Measurements from ENCODE around the gene DEPP1.

DEPP1 gene

DNA sequence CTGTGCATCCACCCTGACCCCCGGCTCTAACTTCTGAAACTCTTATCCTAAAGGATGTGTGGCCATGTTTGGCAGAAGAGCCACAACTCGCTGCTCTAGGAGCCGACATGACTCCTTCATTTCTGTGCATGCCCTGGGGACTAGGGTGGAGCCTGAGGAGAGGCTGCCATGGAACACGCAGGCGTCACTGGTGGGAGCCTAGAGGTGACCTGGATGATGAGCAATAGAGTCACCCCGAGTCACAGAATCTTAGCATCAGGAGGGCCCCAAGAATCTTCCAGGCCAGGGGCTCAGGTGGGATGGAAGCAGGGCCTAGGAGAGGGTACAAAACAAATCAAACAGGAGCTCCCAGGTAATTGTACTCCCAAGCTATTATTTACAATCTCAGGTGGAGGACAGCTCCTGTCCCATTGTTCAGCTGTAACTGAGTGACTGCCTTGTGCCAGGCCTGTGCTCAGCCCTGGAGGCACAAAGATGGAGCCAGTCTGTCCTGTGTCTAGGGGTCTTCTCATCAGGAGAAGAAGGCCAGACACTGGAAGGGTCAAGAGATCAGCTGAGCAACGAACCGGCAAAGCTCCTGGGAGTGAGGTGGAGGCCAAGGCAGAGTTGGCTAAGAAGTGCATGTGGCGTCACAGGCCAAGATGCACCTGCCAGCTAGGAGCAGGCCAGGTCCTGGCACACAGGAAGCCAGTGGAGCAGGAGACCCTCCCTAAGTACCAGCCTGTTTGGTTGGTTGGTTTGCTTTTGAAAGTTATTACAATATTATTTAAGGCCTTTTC is 16.3 kb upstream of the DEPP1 start:
- Histone ChIP-seq H3K4me1 (ENCODE audit: control insufficient read depth, low read length) (peaks cover 10% of the 10 kb centered on the region), H3K4me2 (ENCODE audit: low read length) (no peak overlapping the region)

GRCh38 chr10:44993922-44994751 is 15.5 kb upstream of the DEPP1 start:
- Histone ChIP-seq H3K4me1 (ENCODE audit: control insufficient read depth, low read length) (peaks cover 6% of the 10 kb centered on the region; the same call in 1 of the 2 replicates), H4K20me1 (ENCODE audit: control insufficient read depth, insufficient read depth, low read depth, low read length) (no peaks in the 10 kb centered on the region), H3K79me2 (ENCODE audit: control insufficient read depth, low read length) (no peaks in the 10 kb centered on the region), H3K27me3 (ENCODE audit: control insufficient read depth, low read length) (no peaks in the 10 kb centered on the region), H3K36me3 (ENCODE audit: control insufficient read depth, low read length) (no peaks in the 10 kb centered on the region), H3K9me3 (ENCODE audit: control insufficient read depth, insufficient read depth, low read length) (no peaks in the 10 kb centered on the region), H3K27ac (ENCODE audit: low read depth, low read length) (no peak overlapping the region), H3K4me3 (ENCODE audit: low read length) (no peak overlapping the region), H3K4me2 (ENCODE audit: low read length) (no peak overlapping the region), H3K9me2 (replicated peaks; ENCODE audit: control insufficient read depth, low read length) (no peaks in the 10 kb centered on the region), H3F3A (ENCODE audit: control insufficient read depth, insufficient read depth) (no peaks in the 10 kb centered on the region)
- TF ChIP-seq EZH2phosphoT487 (IDR thresholded peaks at IDR 0.05; ENCODE audit: borderline replicate concordance, low read length), result no peak
- TF ChIP-seq, protein P1, sequence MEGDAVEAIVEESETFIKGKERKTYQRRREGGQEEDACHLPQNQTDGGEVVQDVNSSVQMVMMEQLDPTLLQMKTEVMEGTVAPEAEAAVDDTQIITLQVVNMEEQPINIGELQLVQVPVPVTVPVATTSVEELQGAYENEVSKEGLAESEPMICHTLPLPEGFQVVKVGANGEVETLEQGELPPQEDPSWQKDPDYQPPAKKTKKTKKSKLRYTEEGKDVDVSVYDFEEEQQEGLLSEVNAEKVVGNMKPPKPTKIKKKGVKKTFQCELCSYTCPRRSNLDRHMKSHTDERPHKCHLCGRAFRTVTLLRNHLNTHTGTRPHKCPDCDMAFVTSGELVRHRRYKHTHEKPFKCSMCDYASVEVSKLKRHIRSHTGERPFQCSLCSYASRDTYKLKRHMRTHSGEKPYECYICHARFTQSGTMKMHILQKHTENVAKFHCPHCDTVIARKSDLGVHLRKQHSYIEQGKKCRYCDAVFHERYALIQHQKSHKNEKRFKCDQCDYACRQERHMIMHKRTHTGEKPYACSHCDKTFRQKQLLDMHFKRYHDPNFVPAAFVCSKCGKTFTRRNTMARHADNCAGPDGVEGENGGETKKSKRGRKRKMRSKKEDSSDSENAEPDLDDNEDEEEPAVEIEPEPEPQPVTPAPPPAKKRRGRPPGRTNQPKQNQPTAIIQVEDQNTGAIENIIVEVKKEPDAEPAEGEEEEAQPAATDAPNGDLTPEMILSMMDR (IDR thresholded peaks at IDR 0.05; ENCODE audit: low read depth, low read length, poor library complexity, severe bottlenecking), result no peak

More for the DNA sequence above, 16.3 kb upstream of the DEPP1 start:
- Histone ChIP-seq H3K9me2 (replicated peaks; ENCODE audit: control insufficient read depth, low read length) (no peaks in the 10 kb centered on the region), H3K9me3 (ENCODE audit: control insufficient read depth, insufficient read depth, low read length) (no peaks in the 10 kb centered on the region), H3K4me3 (ENCODE audit: low read length) (no peak overlapping the region), H3K27ac (ENCODE audit: low read depth, low read length) (no peak overlapping the region), H3K27me3 (ENCODE audit: control insufficient read depth, low read length) (no peaks in the 10 kb centered on the region), H4K20me1 (ENCODE audit: control insufficient read depth, insufficient read depth, low read depth, low read length) (no peaks in the 10 kb centered on the region), H3K79me2 (ENCODE audit: control insufficient read depth, low read length) (peaks cover 1% of the 10 kb centered on the region), H3F3A (ENCODE audit: control insufficient read depth, insufficient read depth) (no peaks in the 10 kb centered on the region), H3K36me3 (ENCODE audit: control insufficient read depth, low read length) (no peaks in the 10 kb centered on the region)
- TF ChIP-seq, protein P1 (IDR thresholded peaks at IDR 0.05; ENCODE audit: low read depth, low read length, poor library complexity, severe bottlenecking), result no peak
- TF ChIP-seq EZH2phosphoT487 (IDR thresholded peaks at IDR 0.05; ENCODE audit: borderline replicate concordance, low read length), result no peak

DNA sequence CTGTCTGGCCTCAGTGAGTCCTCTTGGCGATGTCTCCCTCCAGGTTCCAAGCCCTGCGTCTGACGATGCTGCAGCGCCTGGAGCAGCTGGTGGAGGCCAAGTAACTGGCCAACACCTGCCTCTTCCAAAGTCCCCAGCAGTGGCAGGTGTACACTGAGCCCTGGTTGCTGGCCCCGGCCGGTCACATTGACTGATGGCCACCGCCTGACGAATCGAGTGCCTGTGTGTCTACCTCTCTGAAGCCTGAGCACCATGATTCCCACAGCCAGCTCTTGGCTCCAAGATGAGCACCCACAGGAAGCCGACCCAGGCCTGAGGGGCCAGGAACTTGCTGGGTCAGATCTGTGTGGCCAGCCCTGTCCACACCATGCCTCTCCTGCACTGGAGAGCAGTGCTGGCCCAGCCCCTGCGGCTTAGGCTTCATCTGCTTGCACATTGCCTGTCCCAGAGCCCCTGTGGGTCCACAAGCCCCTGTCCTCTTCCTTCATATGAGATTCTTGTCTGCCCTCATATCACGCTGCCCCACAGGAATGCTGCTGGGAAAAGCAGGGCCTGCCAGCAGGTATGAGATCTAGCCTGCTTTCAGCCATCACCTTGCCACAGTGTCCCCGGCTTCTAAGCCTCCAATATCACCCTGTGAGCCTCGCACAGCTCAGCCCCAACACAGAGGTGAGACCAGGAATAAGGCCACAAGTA is 14.8 kb upstream of the DEPP1 start:
- Histone ChIP-seq H3K79me2 (ENCODE audit: control insufficient read depth, low read length) (no peaks in the 10 kb centered on the region), H3K4me1 (ENCODE audit: control insufficient read depth, low read length) (peaks cover 6% of the 10 kb centered on the region; the same call in 1 of the 2 replicates), H3K27ac (ENCODE audit: low read depth, low read length) (no peak overlapping the region), H3F3A (ENCODE audit: control insufficient read depth, insufficient read depth) (no peaks in the 10 kb centered on the region), H3K9me2 (replicated peaks; ENCODE audit: control insufficient read depth, low read length) (no peaks in the 10 kb centered on the region), H3K36me3 (ENCODE audit: control insufficient read depth, low read length) (no peaks in the 10 kb centered on the region), H3K4me2 (ENCODE audit: low read length) (no peak overlapping the region), H3K4me3 (ENCODE audit: low read length) (no peak overlapping the region), H4K20me1 (ENCODE audit: control insufficient read depth, insufficient read depth, low read depth, low read length) (no peaks in the 10 kb centered on the region), H3K27me3 (ENCODE audit: control insufficient read depth, low read length) (no peaks in the 10 kb centered on the region), H3K9me3 (ENCODE audit: control insufficient read depth, insufficient read depth, low read length) (no peaks in the 10 kb centered on the region)
- TF ChIP-seq EZH2phosphoT487 (IDR thresholded peaks at IDR 0.05; ENCODE audit: borderline replicate concordance, low read length), result no peak
- TF ChIP-seq, protein P1 (IDR thresholded peaks at IDR 0.05; ENCODE audit: low read depth, low read length, poor library complexity, severe bottlenecking), result no peak
